Stimulated activated CD4-positive, alpha-beta T cell treated with anti-CD3 and anti-CD28 coated beads, TNF-alpha, amount 100 ng/mL, for 24 hours (primary cell): Measurements from ENCODE around the gene PSME3.
A peak's percentile ranks its signal among the peaks of the same experiment; 100 is the strongest.

Experiments used
- DNase-seq, 3 experiments: peaks; one replicate each; pipeline ENCODE4 v3.0.0-alpha.2; 2020; ENCODE audit warnings: low read depth in 3 of 3

Gene PSME3

GRCh38 chr17:42817866-42818265 lies 15.3 kb upstream of the PSME3 start:
- no peak for DNase-seq

GRCh38 chr17:42818379-42818778 lies 14.8 kb upstream of the PSME3 start:
- DNase-seq = no peak

GRCh38 chr17:42819939-42820535 lies 13.2 kb upstream of the PSME3 start:
- peak; percentile 41 to 67 (median 48) for DNase-seq

GRCh38 chr17:42821176-42821575 lies 12.0 kb upstream of the PSME3 start:
- no peak for DNase-seq

GRCh38 chr17:42827472-42827871 lies 5.7 kb upstream of the PSME3 start:
- no peak for DNase-seq

- no peak for DNase-seq
These were observed 2.2 kb upstream of the PSME3 start for GRCh38 chr17:42830971-42831370.

- no peak for DNase-seq
These were observed 824 bp upstream of the PSME3 start for GRCh38 chr17:42832213-42832933.

GRCh38 chr17:42833767-42834422 lies 698 bp downstream of the PSME3 start:
- no peak for DNase-seq

GRCh38 chr17:42835732-42836131 lies 2.5 kb downstream of the PSME3 start:
- no peak for DNase-seq

- no peak for DNase-seq
These were observed 8.9 kb downstream of the PSME3 start for GRCh38 chr17:42841975-42842685.

- DNase-seq = no peak
These were observed 10.2 kb downstream of the PSME3 start for GRCh38 chr17:42843358-42843934.

- no peak for DNase-seq
These were observed 11.1 kb downstream of the PSME3 start, which contains the start of gene AOC2 for GRCh38 chr17:42844271-42844670. Gene AOC2 (plus strand): TSS chr17:42844580. CDS start chr17:42844627, 47 bp downstream.

- DNase-seq = no peak
These were observed 11.8 kb downstream of the PSME3 start for GRCh38 chr17:42844761-42845555.

- no peak for DNase-seq
These were observed 12.3 kb downstream of the PSME3 start for GRCh38 chr17:42845556-42845917.

- DNase-seq = peak in 1 of 3 experiments; percentile 40
These were observed 12.9 kb downstream of the PSME3 start for GRCh38 chr17:42845918-42846593.

- DNase-seq = no peak
These were observed 13.5 kb downstream of the PSME3 start for GRCh38 chr17:42846594-42847280.

GRCh38 chr17:42848093-42848492 lies 14.9 kb downstream of the PSME3 start:
- no peak for DNase-seq

GRCh38 chr17:42849031-42849430 lies 15.8 kb downstream of the PSME3 start:
- no peak for DNase-seq

GRCh38 chr17:42849451-42850181 lies 16.4 kb downstream of the PSME3 start:
- DNase-seq = no peak
